GM21381 (cell line): ENCODE data around the gene TMIGD1.

Experiments
- ATAC-seq: cut with Tn5 transposase; IDR thresholded peaks from one replicate; pipeline ENCODE4 v1.9.1; 2021; ENCODE audit warnings: mild to moderate bottlenecking, moderate library complexity; ENCODE audit not compliant: unreplicated experiment

The TMIGD1 gene

DNA sequence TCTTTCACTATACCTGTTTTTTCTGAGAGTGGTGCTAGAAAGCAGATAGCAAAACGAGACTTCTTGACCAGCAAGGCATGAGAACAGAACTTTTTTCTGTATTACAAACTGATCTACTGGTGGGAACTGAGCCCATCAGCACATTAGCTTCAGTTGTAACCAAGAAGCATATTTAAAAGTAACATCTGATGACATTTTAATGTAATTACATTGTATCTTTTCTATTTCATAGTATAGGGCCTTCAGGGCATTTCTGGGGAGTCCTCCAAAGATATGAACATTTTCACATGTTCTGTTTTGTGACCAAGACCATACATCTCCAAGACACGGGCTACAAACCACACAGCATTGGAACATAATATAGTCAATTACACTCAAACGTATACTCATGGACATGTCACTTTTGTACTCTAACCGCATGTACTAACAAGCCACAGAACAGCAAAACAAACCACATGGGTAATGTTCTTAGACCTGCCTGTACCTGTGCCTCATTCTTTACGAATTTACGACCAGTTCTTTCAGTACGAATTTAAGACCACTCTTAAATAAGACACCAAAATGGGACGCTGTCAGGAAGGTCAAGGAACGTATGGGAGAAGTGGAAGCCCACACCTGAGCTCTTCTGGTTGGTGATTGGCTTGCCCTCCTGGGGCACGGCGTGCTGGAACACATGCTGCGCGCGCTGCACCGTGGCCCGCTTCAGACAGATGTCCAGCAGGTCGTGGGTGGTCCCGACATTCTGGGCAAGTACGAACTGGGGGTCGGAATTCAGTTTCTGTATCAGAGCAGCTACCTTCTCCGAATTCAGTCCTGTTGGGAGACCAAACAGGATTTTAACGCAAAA is 42.9 kb downstream of the TMIGD1 start:
- ATAC-seq: no peak

- no peak for ATAC-seq
These were observed 43.8 kb downstream of the TMIGD1 start for GRCh38 chr17:30290077-30290476.

DNA sequence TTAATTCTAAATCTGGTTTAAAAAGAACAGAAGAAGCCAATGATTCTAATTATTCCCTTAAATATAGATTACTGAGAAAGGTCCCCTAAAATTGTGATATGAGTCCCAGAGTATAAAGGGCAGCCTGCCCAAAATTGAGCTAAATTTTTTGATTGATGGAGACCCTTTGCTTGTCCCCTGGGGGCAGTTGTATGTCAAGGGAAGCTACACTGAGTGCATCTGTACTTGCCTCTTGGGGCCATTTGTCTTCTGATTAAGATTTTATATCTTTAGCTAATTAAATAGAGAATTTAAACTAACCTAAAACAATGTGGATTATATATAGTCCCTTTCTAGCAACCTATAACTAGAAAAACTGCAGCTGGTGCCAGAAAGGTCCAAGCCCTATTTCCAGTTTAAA is 54.7 kb downstream of the TMIGD1 start:
- ATAC-seq: no peak

DNA sequence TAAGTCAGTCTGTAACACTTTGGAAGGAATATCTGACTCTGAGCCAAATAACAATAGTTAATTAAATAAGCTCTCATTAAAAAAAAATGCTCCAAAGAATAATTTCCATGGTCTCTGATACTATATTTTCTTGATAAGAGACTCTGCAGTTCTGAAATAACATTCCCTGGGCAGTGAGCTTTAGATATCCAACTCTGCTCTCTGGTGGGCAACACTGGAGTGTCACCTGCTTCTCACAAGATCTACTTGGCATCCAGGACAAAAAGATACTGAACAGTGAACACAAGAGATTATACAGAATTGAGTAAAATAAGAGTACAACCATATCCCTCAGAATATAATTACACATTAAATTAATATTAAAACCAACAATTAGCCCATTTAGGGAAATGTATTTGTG is 55.8 kb downstream of the TMIGD1 start:
- no peak for ATAC-seq

GRCh38 chr17:30275911-30276310 is 57.9 kb downstream of the TMIGD1 start:
- ATAC-seq: no peak

DNA sequence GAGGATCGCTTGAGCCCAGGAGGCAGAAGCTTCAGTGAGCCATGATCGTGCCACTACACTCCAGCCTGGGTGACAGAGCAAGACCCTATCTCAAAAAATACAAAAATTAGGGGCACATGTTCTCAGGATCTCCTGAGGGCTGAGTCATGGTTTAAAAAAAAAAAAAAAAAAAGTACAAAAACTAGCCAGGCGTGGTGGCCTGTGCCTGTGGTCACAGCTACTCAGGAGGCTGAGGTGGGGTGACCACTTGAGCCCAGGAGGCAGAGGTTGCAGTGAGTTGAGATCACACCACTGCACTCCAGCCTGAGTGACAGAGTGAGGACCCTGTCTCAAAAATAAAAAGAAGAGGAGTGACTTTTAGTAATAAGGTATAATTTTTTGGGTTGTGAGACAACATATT is 59.0 kb downstream of the TMIGD1 start:
- ATAC-seq: no peak

DNA sequence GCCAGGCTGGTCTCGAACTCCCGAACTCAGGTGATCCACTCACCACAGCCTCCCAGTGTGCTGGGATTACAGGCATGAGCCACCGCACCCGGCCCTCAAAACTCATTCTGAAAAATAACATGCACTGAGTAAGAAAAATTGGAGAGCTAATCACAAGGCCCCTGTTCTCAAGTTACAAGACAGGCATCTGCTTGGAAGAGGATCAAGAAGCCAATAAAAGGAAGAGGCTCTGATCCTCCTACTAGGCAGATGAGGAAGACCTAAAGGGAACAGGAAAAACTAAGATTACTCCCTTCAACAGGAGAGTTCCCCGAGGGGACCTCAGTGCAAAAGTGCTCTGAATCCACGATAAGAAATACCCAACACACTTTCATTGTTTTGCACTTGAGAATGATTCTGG is 60.5 kb downstream of the TMIGD1 start:
- ATAC-seq: no peak

DNA sequence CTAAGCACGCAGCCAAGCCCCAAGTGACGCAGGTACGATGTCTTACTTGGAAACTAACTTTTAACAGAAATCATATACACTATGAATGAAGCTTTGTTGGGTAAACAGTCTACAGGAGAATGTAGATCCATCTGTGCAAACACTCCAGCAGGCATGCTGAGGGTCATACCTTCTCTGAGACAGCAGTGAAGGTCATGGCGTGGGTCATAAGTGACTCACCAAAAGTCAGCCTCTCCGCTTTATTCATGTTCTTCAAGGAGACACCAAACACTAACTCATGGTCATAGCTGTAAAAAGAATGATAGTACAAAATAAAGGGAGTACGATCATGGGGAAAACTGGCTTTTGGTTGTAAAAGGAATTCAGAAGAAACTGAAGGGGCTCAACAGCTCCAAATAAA is 62.8 kb downstream of the TMIGD1 start:
- no peak for ATAC-seq

DNA sequence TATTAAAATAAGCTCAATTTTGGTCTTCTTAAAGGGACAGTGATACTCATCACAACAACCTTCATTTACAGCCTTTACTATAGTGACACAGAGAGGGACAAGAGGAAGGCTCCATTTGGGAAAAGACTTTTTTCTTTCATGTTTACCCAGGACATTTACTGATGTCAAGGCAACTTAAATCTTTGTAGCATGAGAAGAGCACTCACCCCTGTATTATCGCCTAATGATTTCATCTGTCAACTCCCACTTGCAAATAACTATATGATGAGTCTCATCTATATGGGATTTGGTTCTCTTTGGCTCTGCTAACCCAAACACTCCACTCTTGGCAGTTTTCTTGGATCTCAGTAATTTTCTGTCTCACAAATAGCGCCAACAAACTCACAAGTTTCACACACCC is 66.2 kb downstream of the TMIGD1 start:
- no peak for ATAC-seq
